Natural killer cell (primary cell): ENCODE measurements around the gene PDK2. TPM values are rescaled to one million over a fixed set of nuclear protein-coding genes. Genes with fewer than 3 reads are reported as not detected.
"Not testable (repeated sequence)": the region's sequence is repeated elsewhere in the genome, so short reads cannot be mapped to it uniquely, and the experiment has no call there.

Source experiments
- ATAC-seq, 3 donors: fragments of 150-1000 bp in 2 of 3; fragments of 200-7000 bp in 1 of 3; cut with Tn5 transposase; 1 replicate in 1 of 3; 2 replicates in 2 of 3; pipeline ENCODE4 v1.10.0; 2021; ENCODE audit warnings: mild to moderate bottlenecking in 2 of 3, moderate library complexity in 2 of 3
- DNase-seq, 2 donors: peaks; one replicate each; pipeline versions ENCODE4 v3.0.0 to v3.0.0-alpha.2; 2013 to 2021; ENCODE audit warnings: mixed read lengths in 1 of 2
- H3K27ac ChIP-seq: one replicate; pipeline ENCODE4 v1.5.1; 2013; ENCODE audit warnings: mild to moderate bottlenecking, low read length
- H3K27me3 ChIP-seq: one replicate; pipeline ENCODE4 v1.6.1; 2013; ENCODE audit warnings: low read length; ENCODE audit not compliant: control insufficient read depth, insufficient read depth
- H3K36me3 ChIP-seq: one replicate; pipeline ENCODE4 v1.6.1; 2013; ENCODE audit warnings: low read length; ENCODE audit not compliant: control insufficient read depth, insufficient read depth
- H3K4me1 ChIP-seq: one replicate; pipeline ENCODE4 v1.6.1; 2013; ENCODE audit warnings: low read length; ENCODE audit not compliant: control insufficient read depth, insufficient read depth
- H3K4me3 ChIP-seq: one replicate; pipeline ENCODE4 v1.5.1; 2013; ENCODE audit warnings: low read length
- H3K9me3 ChIP-seq: one replicate; pipeline ENCODE4 v1.6.1; 2013; ENCODE audit warnings: low read length; ENCODE audit not compliant: control insufficient read depth, insufficient read depth
- H3K27ac Mint-ChIP-seq, 2 donors: one replicate each; pipeline ENCODE4 v1.8.0; 2022; ENCODE audit warnings: mild to moderate bottlenecking in 2 of 2, mixed read lengths in 2 of 2, moderate library complexity in 1 of 2
- H3K27me3 Mint-ChIP-seq, 2 donors: one replicate each; pipeline ENCODE4 v1.8.0; 2022; ENCODE audit warnings: low read depth in 2 of 2, mixed read lengths in 2 of 2
- H3K36me3 Mint-ChIP-seq: one replicate; pipeline ENCODE4 v1.8.0; 2022; ENCODE audit warnings: mixed read lengths
- H3K4me1 Mint-ChIP-seq, 2 donors: one replicate each; pipeline ENCODE4 v1.8.0; 2022; ENCODE audit warnings: mixed read lengths in 2 of 2
- H3K4me3 Mint-ChIP-seq: one replicate; pipeline ENCODE4 v1.8.0; 2022; ENCODE audit warnings: mild to moderate bottlenecking, moderate library complexity, mixed read lengths
- H3K9me3 Mint-ChIP-seq, 2 donors: one replicate each; pipeline ENCODE4 v1.8.0; 2022; ENCODE audit warnings: mixed read lengths in 2 of 2
- WGBS: methylation state at CpG from one replicate; pipeline ENCODE4 v1.1.7; 2013; ENCODE audit warnings: missing lambda C conversion rate; ENCODE audit not compliant: insufficient coverage; 5-methylcytosine and 5-hydroxymethylcytosine counted together
- intact Hi-C: fragments of 100-400 bp; cut with micrococcal nuclease; formaldehyde crosslinking; loops from one replicate; pipeline ENCODE4 v1.14.2; 2022
- total RNA-seq, 4 donors: library from RNA; stranded (reverse); fragments of 120-200 nt in 1 of 4; gene quantifications; one replicate each; pipeline versions ENCODE4 v1.2.3 to v1.2.4, GENCODE V29; 2013 to 2022
- TF ChIP-seq, protein P1 (sequence below): fragments of 200-600 bp; IDR thresholded peaks from one replicate; pipeline ENCODE4 v1.8.0; 2022; ENCODE audit warnings: antibody characterized with exemption

The PDK2 gene
- total RNA-seq, 3 donors from 2014 or later (not counting 1 experiment from before 2014, with no cell fraction given): 23.2 to 32.9 (median 23.6) TPM

DNA sequence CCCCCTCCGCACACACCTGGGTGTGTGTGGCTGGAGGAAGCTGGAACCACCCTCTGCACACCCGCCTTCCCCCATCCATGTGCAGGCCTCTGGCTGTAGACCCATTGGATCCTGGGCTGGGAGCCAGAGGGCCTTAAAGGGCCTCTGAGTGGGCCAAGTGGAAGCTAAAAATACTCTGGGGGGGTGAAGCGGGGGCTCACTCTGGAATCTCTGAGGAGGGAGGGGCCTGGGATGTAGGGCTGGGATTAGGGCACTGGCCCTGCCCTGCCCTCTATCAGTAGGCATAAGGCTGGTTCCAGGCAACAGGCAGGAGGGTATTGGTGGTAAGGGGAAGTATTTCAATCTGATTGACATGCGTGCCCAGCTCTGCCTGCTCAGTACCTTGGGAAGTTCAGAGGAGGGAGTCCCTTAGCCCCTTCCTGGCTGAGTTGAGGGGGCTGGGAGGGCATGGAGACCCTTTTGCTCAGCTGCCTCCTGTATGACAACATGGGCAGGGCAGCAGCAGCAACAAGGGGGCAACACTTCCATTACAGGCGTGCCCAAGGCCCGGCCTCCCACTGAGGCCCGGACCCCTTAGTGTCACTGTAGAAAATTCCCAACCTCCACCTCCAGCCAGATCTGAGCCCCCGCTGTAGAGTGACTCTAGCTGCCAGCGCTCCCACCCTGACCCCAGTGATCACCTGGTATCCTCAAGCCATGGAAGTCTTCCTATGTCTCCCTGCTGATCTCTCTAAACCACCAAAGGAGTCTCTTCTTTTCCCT is 34.0 kb upstream of the PDK2 start:
- DNase-seq (no peak), ATAC-seq (no peak)
- no peaks in the 10 kb centered on the region for H3K9me3 Mint-ChIP-seq
- H3K4me1 Mint-ChIP-seq: peaks cover 5 to 14% of the 10 kb centered on the region in 2 donors
- WGBS: 93% methylated on average over 7 of the region's 9 CpGs
- peaks cover 26 to 34% of the 10 kb centered on the region in 2 donors for H3K27me3 Mint-ChIP-seq
- H3K36me3 ChIP-seq: no peaks in the 10 kb centered on the region
- intact Hi-C loops: no loop called here
- no peaks in the 10 kb centered on the region for H3K36me3 Mint-ChIP-seq
- peaks cover 12% of the 10 kb centered on the region for H3K4me1 ChIP-seq
- no peak overlapping the region for H3K27ac Mint-ChIP-seq
- H3K4me3 ChIP-seq: no peak overlapping the region
- H3K9me3 ChIP-seq: no peaks in the 10 kb centered on the region
- H3K27ac ChIP-seq: no peak overlapping the region
- no peak overlapping the region for H3K4me3 Mint-ChIP-seq
- H3K27me3 ChIP-seq: no peaks in the 10 kb centered on the region
- TF ChIP-seq, protein P1, sequence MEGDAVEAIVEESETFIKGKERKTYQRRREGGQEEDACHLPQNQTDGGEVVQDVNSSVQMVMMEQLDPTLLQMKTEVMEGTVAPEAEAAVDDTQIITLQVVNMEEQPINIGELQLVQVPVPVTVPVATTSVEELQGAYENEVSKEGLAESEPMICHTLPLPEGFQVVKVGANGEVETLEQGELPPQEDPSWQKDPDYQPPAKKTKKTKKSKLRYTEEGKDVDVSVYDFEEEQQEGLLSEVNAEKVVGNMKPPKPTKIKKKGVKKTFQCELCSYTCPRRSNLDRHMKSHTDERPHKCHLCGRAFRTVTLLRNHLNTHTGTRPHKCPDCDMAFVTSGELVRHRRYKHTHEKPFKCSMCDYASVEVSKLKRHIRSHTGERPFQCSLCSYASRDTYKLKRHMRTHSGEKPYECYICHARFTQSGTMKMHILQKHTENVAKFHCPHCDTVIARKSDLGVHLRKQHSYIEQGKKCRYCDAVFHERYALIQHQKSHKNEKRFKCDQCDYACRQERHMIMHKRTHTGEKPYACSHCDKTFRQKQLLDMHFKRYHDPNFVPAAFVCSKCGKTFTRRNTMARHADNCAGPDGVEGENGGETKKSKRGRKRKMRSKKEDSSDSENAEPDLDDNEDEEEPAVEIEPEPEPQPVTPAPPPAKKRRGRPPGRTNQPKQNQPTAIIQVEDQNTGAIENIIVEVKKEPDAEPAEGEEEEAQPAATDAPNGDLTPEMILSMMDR: no peak

DNA sequence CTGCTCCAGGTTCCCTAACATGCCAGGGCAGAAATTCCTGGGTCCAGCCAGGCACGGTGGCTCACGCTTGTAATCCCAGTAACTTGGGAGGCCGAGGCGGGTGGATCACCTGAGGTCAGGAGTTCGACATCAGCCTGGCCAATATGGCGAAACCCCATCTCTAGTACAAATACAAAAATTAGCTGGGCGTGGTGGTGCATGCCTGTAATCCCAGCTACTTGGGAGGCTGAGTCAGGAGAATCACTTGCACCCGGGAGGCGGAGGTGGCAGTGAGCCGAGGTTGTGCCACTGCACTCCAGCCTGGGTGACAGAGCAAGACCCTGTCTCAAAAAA is 33.5 kb upstream of the PDK2 start:
- DNase-seq, H3K27me3 ChIP-seq, H3K4me3 Mint-ChIP-seq, intact Hi-C loops, H3K4me1 Mint-ChIP-seq, H3K36me3 Mint-ChIP-seq, H3K36me3 ChIP-seq, H3K27ac ChIP-seq, H3K27ac Mint-ChIP-seq, H3K9me3 ChIP-seq, H3K9me3 Mint-ChIP-seq, H3K4me1 ChIP-seq, H3K4me3 ChIP-seq, ATAC-seq: not testable (repeated sequence)
- H3K27me3 Mint-ChIP-seq: peaks cover 26 to 34% of the 10 kb centered on the region in 2 donors
- WGBS: 92% methylated on average over 10 of the region's 10 CpGs

DNA sequence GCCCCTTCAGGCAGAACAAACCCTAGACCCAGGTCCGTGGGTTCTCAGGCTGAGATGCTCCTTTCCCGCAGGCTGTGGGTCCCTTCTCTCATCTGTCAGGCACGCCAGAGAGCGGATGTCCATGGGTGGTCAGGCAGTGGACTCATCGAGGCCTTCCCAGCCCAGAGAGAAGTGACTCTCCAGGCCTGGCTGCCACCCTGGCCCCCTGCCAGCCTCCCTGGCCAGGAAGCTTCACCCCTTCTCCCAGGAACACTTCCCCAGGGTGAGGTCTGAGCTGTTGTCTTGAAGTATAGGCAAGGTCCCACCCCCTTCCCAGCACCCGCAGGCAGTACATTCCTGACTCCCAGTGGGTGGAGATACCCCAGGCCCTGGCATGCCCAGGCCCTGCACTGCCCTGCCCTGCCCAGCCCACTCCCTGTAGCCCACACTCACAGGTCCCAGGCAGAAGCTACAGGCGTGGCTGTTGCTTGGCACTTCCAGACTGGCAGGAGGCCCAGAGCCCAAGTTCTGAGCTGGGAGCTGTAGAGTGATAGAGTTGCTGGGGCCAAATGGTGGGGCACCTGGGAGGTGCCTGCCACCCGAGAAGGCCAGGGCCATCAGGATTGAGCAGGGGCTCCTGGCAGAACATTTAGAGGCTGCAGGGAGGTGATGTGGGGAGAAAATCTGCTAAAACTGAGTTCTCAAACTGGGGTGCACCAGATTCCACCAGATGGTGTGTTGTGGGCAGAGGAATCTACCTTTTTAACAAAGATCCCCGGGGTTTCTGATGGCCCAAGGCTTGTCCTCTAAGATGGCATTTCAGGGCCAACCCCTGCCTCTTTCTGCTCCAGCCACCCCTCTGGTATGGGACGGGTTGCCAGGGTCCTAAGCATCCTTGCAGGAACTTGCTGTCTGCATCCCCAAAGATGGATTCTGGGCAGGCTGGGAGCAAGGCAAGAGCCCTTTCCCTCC is 32.6 kb upstream of the PDK2 start:
- no peaks in the 10 kb centered on the region for H3K9me3 ChIP-seq
- ATAC-seq: no peak
- peaks cover 24 to 27% of the 10 kb centered on the region in 2 donors for H3K27me3 Mint-ChIP-seq
- H3K27ac Mint-ChIP-seq: no peak overlapping the region
- peaks cover 3 to 5% of the 10 kb centered on the region in 2 donors for H3K4me1 Mint-ChIP-seq
- no peak overlapping the region for H3K4me3 Mint-ChIP-seq
- no peaks in the 10 kb centered on the region for H3K36me3 ChIP-seq
- H3K27ac ChIP-seq: no peak overlapping the region
- no peak overlapping the region for H3K4me3 ChIP-seq
- 83% methylated on average over 10 of the region's 10 CpGs for WGBS
- no peak for DNase-seq
- H3K9me3 Mint-ChIP-seq: no peaks in the 10 kb centered on the region
- H3K27me3 ChIP-seq: no peaks in the 10 kb centered on the region
- TF ChIP-seq, protein P1: no peak
- no peaks in the 10 kb centered on the region for H3K36me3 Mint-ChIP-seq
- no peaks in the 10 kb centered on the region for H3K4me1 ChIP-seq
- intact Hi-C loops: no loop called here

DNA sequence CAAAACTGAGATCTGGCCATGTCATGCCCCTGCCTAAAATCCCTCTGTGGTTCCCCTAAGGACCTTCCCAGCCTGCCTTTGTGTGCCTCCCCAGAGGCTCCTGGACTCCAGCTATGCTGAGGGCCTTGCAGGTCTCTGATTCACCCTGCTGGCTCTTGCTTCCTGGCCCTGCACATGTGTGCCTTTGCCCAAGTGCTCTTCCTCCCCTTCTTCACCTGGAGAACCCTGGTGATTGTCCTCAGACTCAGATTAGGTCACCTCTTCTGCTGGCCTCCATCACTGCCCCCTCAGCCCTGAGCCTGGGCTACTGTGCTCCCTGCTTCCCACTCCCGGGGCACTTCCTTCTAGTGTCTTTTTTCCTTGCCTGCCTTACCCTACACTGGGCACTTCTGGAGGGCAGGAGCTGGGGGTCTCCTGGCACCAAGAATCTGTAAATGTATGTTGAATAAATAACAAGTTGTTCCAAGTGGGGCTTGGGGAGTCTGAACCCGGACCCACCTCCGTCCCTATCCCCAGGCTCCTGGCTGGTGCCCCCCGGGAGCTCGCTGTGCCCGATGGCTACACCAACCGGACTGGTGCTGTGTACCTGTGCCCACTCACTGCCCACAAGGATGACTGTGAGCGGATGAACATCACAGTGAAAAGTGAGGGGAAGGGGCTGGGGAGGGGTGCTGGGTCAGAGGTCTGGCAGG is 31.4 kb upstream of the PDK2 start:
- DNase-seq: no peak
- WGBS: 93% methylated on average over 8 of the region's 8 CpGs
- Histone ChIP-seq H3K36me3 (no peaks in the 10 kb centered on the region), H3K27ac (no peak overlapping the region), H3K4me3 (no peak overlapping the region), H3K27me3 (no peaks in the 10 kb centered on the region), H3K9me3 (no peaks in the 10 kb centered on the region), H3K4me1 (no peaks in the 10 kb centered on the region)
- Mint-ChIP-seq H3K4me3 (no peak overlapping the region), H3K9me3 (no peaks in the 10 kb centered on the region), H3K4me1 (no peaks in the 10 kb centered on the region), H3K27ac (no peak overlapping the region), H3K27me3 (peaks cover 13 to 17% of the 10 kb centered on the region in 2 donors), H3K36me3 (no peaks in the 10 kb centered on the region)
- intact Hi-C loops: no loop called here
- ATAC-seq: no peak
- TF ChIP-seq, protein P1: no peak
